ENCODE results near the gene MYT1.

DNA sequence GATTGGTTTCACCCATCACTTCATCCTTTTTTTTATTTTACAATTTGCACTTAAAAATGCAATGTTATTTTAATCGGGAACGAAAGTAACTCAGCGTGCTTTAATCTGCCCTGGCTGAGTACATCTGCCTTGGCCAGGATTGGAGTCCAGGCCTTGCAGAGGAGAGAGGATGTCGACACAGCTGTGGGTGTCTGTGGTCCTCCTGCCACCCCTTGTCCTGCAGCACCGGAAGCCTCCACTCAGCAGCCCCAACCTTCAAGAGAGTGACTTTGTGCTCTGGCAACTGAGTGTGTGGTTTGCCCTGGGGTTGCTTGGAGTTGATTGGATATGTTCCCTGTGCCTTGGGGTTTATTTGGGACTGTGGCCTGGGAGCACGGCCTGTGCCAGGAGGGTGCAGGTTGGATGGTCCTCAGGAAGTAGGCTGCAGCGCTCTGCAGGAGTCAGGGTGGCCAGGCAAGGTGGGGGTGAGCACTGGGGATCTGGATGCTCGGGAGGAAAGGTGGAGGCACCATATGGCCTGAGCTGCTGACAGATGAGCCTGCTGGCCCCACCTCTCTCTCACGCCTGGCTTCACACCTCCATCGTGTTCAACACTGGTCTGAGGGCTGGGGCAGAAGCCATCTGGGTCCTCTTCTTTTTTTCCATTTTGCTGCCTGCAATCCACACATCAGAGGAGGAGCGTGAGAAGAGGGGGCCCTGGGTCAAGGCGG is 4.3 kb downstream of the MYT1 start:
- TF ChIP-seq POLR2AphosphoS5 (IDR thresholded peaks at IDR 0.05) (no peak), CTCF (IDR thresholded peaks at IDR 0.05) (no peak), POLR2A (IDR thresholded peaks at IDR 0.05) (no peak)

Data from breast epithelium (tissue), 3 donors.